GM12864 (cell line): ENCODE measurements around the gene TRAF5.

Experiments used
- DNase-seq: peaks from one replicate; pipeline ENCODE4 v3.0.0-alpha.2; 2011; ENCODE audit warnings: low read depth
- H3K4me3 ChIP-seq: 2 replicates; pipeline ENCODE4 v1.5.1; 2011; ENCODE audit warnings: mild to moderate bottlenecking, low read depth, low read length, control low read depth
- CTCF ChIP-seq: IDR thresholded peaks from 2 replicates; pipeline ENCODE4 v1.5.1; 2011; ENCODE audit warnings: low read depth, mild to moderate bottlenecking, moderate library complexity, low read length, control low read depth, inconsistent platforms; ENCODE audit errors: missing control alignments

Gene TRAF5

GRCh38 chr1:211361202-211361601 lies 34.6 kb downstream of the TRAF5 start:
- no peak overlapping the region for H3K4me3 ChIP-seq
- TF ChIP-seq CTCF, result no peak
- DNase-seq, result no peak

- no peak for TF ChIP-seq CTCF
- H3K4me3 ChIP-seq, result no peak overlapping the region
- DNase-seq, result no peak
Measured at GRCh38 chr1:211369640-211370039, 43.0 kb downstream of the TRAF5 start.

GRCh38 chr1:211370669-211371068 lies 44.0 kb downstream of the TRAF5 start:
- TF ChIP-seq CTCF, result no peak
- no peak overlapping the region for H3K4me3 ChIP-seq
- no peak for DNase-seq

GRCh38 chr1:211371406-211372105 lies 44.9 kb downstream of the TRAF5 start:
- TF ChIP-seq CTCF, result no peak
- no peak for DNase-seq

GRCh38 chr1:211372463-211372862 lies 45.8 kb downstream of the TRAF5 start:
- no peak for DNase-seq
- TF ChIP-seq CTCF, result no peak
- H3K4me3 ChIP-seq, result no peak overlapping the region

More at GRCh38 chr1:211371406-211372105, 44.9 kb downstream of the TRAF5 start:
- H3K4me3 ChIP-seq, result no peak overlapping the region

- no peak for DNase-seq
- H3K4me3 ChIP-seq, result no peak overlapping the region
- TF ChIP-seq CTCF, result no peak
Measured at GRCh38 chr1:211375146-211375818, 48.6 kb downstream of the TRAF5 start.
